SK-N-SH (cell line): ENCODE results near the gene NLK. TPM values are rescaled to one million over a fixed set of nuclear protein-coding genes. Genes with fewer than 3 reads are reported as not detected.

Source experiments
- CTCF ChIA-PET: fragments of 300-600, 350-600 bp; formaldehyde crosslinking; extraction: SDS; loops from one replicate; lab custom pipeline; 2021; lab: Yijun Ruan, JAX
- POLR2A ChIA-PET: fragments of 350-600 bp; sonication (Branson Sonifier 250); formaldehyde crosslinking; extraction: SDS; loops from one replicate; lab custom pipeline; 2020; ENCODE audit warnings: antibody characterized with exemption, inconsistent platforms; lab: Yijun Ruan, JAX
- DNase-seq: peaks from one replicate; pipeline ENCODE4 v3.0.0; 2012
- H2AFZ ChIP-seq: fragments of 200-600 bp; sonication (generic); 2 replicates; pipeline ENCODE4 v1.8.1; 2016; ENCODE audit warnings: antibody characterized with exemption, mild to moderate bottlenecking, low read depth
- H3F3A ChIP-seq: fragments of 200-600 bp; sonication (generic); replicated peaks from 2 replicates; pipeline ENCODE3; 2016; ENCODE audit warnings: antibody characterized with exemption, mild to moderate bottlenecking; ENCODE audit not compliant: insufficient read depth
- H3K27ac ChIP-seq, 2 experiments: fragments of 200-500 bp in 1 of 2; fragments of 200-600 bp in 1 of 2; sonication (Bioruptor generic) in 1 of 2; sonication (generic), shearing (Covaris generic) in 1 of 2; 2 replicates each; pipeline versions ENCODE4 v1.5.1 to v1.6.1; 2014 to 2016; ENCODE audit warnings: low read depth in 2 of 2, inconsistent platforms in 1 of 2, low read length in 1 of 2, mild to moderate bottlenecking in 1 of 2, mixed read lengths in 1 of 2
- H3K27me3 ChIP-seq: fragments of 200-600 bp; sonication (generic), shearing (Covaris generic); 2 replicates; pipeline ENCODE4 v1.6.1; 2016; ENCODE audit warnings: mixed run types; ENCODE audit not compliant: insufficient read depth
- H3K36me3 ChIP-seq, 2 experiments: fragments of 200-500 bp in 1 of 2; fragments of 200-600 bp in 1 of 2; sonication (Bioruptor generic) in 1 of 2; sonication (generic) in 1 of 2; replicated peaks in 1 of 2; 2 replicates each; pipeline versions ENCODE3 to v1.5.1; 2014 to 2016; ENCODE audit warnings: low read length in 1 of 2, mild to moderate bottlenecking in 1 of 2; ENCODE audit not compliant: insufficient read depth in 2 of 2, control insufficient read depth in 1 of 2
- H3K4me1 ChIP-seq, 2 experiments: fragments of 200-500 bp in 1 of 2; fragments of 200-600 bp in 1 of 2; sonication (Bioruptor generic) in 1 of 2; sonication (generic), shearing (Covaris generic) in 1 of 2; 2 replicates each; pipeline versions ENCODE4 v1.5.1 to v1.6.1; 2014 to 2016; ENCODE audit warnings: low read depth in 1 of 2, low read length in 1 of 2, mixed run types in 1 of 2; ENCODE audit not compliant: insufficient read depth in 2 of 2, control insufficient read depth in 1 of 2
- H3K4me2 ChIP-seq: fragments of 200-600 bp; sonication (generic), shearing (Covaris generic); 2 replicates; pipeline ENCODE4 v1.6.1; 2017; ENCODE audit warnings: mixed run types
- H3K4me3 ChIP-seq, 2 experiments: fragments of 200-500 bp in 1 of 2; fragments of 200-600 bp in 1 of 2; sonication (Bioruptor generic) in 1 of 2; sonication (generic), shearing (Covaris generic) in 1 of 2; 2 replicates each; pipeline versions ENCODE4 v1.5.1 to v1.8.1; 2014 to 2016; ENCODE audit warnings: low read depth in 2 of 2, inconsistent platforms in 1 of 2, low read length in 1 of 2, mild to moderate bottlenecking in 1 of 2, mixed read lengths in 1 of 2, moderate library complexity in 1 of 2
- H3K79me2 ChIP-seq: fragments of 200-600 bp; sonication (generic); 2 replicates; pipeline ENCODE4 v1.8.1; 2017; ENCODE audit warnings: mild to moderate bottlenecking; ENCODE audit not compliant: insufficient read depth
- H3K9ac ChIP-seq: fragments of 200-600 bp; sonication (generic); 2 replicates; pipeline ENCODE4 v1.6.1; 2017; ENCODE audit warnings: mixed run types
- H3K9me2 ChIP-seq: fragments of 200-600 bp; sonication (generic); 2 replicates; pipeline ENCODE4 v1.6.1; 2017; ENCODE audit warnings: mixed run types
- H3K9me3 ChIP-seq: fragments of 200-600 bp; sonication (generic); 2 replicates; pipeline ENCODE4 v1.6.1; 2017; ENCODE audit warnings: mixed run types, mild to moderate bottlenecking, moderate library complexity
- H4K20me1 ChIP-seq: fragments of 200-600 bp; sonication (generic); 2 replicates; pipeline ENCODE4 v1.6.1; 2017; ENCODE audit warnings: mild to moderate bottlenecking, mixed run types; ENCODE audit not compliant: insufficient read depth
- CHD2 ChIP-seq: fragments of 150-350 bp; IDR thresholded peaks from 2 replicates; pipeline ENCODE4 v1.6.1; 2018; ENCODE audit warnings: low read length; ENCODE audit not compliant: partially characterized antibody
- EP300 ChIP-seq, 2 experiments: IDR thresholded peaks; 2 replicates each; pipeline versions ENCODE4 v1.4.0 to v1.6.1; 2012; ENCODE audit warnings: borderline replicate concordance in 1 of 2, low read depth in 1 of 2, low read length in 1 of 2
- EZH2phosphoT487 ChIP-seq: fragments of 200-600 bp; sonication (generic); IDR thresholded peaks from 2 replicates; pipeline ENCODE4 v1.6.1; 2017; ENCODE audit warnings: low read depth, mixed run types, mild to moderate bottlenecking, antibody characterized with exemption, moderate library complexity, borderline replicate concordance
- FOSL2 ChIP-seq: IDR thresholded peaks from 2 replicates; pipeline ENCODE4 v1.4.0; 2012; ENCODE audit warnings: low read depth, mild to moderate bottlenecking, moderate library complexity, borderline replicate concordance
- FOXJ3 ChIP-seq: sonication (generic); formaldehyde crosslinking; IDR thresholded peaks from 2 replicates; pipeline ENCODE4 v1.5.1; 2020; ENCODE audit warnings: mild to moderate bottlenecking, missing genetic modification reagents
- GATA2 ChIP-seq: sonication (generic); formaldehyde crosslinking; IDR thresholded peaks from 2 replicates; pipeline ENCODE4 v1.5.0; 2020; ENCODE audit warnings: mild to moderate bottlenecking, missing genetic modification reagents
- NFIC ChIP-seq: IDR thresholded peaks from 2 replicates; pipeline ENCODE4 v1.4.0; 2012; ENCODE audit warnings: borderline replicate concordance
- NRF1 ChIP-seq: IDR thresholded peaks from 2 replicates; pipeline ENCODE4 v1.6.1; 2012; ENCODE audit warnings: low read depth, mild to moderate bottlenecking, low read length
- RAD21 ChIP-seq: IDR thresholded peaks from 2 replicates; pipeline ENCODE4 v1.6.1; 2012; ENCODE audit warnings: mild to moderate bottlenecking, low read length
- RCOR1 ChIP-seq: fragments of 150-350 bp; IDR thresholded peaks from 2 replicates; pipeline ENCODE4 v1.6.1; 2017; ENCODE audit warnings: antibody characterized with exemption, low read length
- RFX5 ChIP-seq: IDR thresholded peaks from 2 replicates; pipeline ENCODE4 v1.6.1; 2012; ENCODE audit warnings: mild to moderate bottlenecking, improper control_type of control experiment, low read length
- RXRA ChIP-seq: IDR thresholded peaks from 2 replicates; pipeline ENCODE4 v1.4.0; 2012; ENCODE audit warnings: low read depth, mild to moderate bottlenecking, borderline replicate concordance
- TAF1 ChIP-seq: IDR thresholded peaks from 2 replicates; pipeline ENCODE4 v1.6.1; 2012; ENCODE audit warnings: low read depth, mild to moderate bottlenecking, low read length, moderate library complexity, borderline replicate concordance
- TCF12 ChIP-seq: IDR thresholded peaks from 2 replicates; pipeline ENCODE4 v1.4.0; 2012
- YY1 ChIP-seq: IDR thresholded peaks from 2 replicates; pipeline ENCODE4 v1.4.0; 2012; ENCODE audit warnings: low read depth, mild to moderate bottlenecking
- ZBTB33 ChIP-seq: IDR thresholded peaks from 2 replicates; pipeline ENCODE4 v1.4.0; 2012; ENCODE audit warnings: low read depth, borderline replicate concordance
- WGBS: methylation state at CpG from one replicate; pipeline ENCODE4 v1.1.6; 2017; ENCODE audit warnings: low lambda C conversion rate; 5-methylcytosine and 5-hydroxymethylcytosine counted together
- polyA plus RNA-seq, 3 experiments: library from polyadenylated mRNA; depleted of rRNA; stranded (reverse); fragments of >200 nt; gene quantifications; 2 replicates each; pipeline ENCODE4 v1.2.3, GENCODE V29; 2012
- TF ChIP-seq, protein P1 (sequence below): IDR thresholded peaks from 2 replicates; pipeline ENCODE4 v1.4.0; 2012; ENCODE audit warnings: low read depth
- TF ChIP-seq, protein P2 (sequence below): IDR thresholded peaks from 2 replicates; pipeline ENCODE4; 2012
- TF ChIP-seq, protein P3 (sequence below): fragments of 150-350 bp; IDR thresholded peaks from 2 replicates; pipeline ENCODE4 v1.6.1; 2017; ENCODE audit warnings: antibody characterized with exemption, low read length, low read depth, borderline replicate concordance
- TF ChIP-seq, protein P4 (sequence below): IDR thresholded peaks from 2 replicates; pipeline ENCODE4 v1.4.0; 2012; ENCODE audit warnings: low read depth, borderline replicate concordance

Gene NLK
- polyA plus RNA-seq, 1 of the 3 experiments (the other 2 are of a cell fraction) = 12.3 TPM

DNA sequence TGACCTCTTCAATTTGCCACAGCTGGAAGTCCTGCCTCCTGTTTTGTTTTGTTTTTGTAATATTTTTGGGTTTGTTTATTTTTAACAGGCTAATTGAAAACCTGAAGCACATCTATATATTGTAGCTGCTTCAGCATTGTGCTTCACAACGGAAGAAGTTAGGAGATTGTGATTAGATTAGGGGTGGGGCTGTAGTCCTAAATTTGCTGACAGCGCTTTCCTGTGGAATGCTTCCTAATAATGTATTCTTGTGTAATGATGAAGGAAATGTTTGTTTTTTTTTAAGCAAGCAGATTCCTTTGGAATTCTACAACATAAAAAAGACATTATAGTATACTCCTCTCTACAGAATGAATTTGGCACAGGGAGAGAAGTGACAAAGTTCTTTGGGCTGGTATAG lies 70.1 kb downstream of the NLK start:
- peaks cover 9% of the 10 kb centered on the region; the same call in 1 of the 2 replicates for H4K20me1 ChIP-seq
- peaks cover 15% of the 10 kb centered on the region for H3F3A ChIP-seq
- peaks cover 96% of the 10 kb centered on the region for H3K79me2 ChIP-seq
- H3K9me3 ChIP-seq = no peaks in the 10 kb centered on the region; the same call in 1 of the 2 replicates
- CTCF ChIA-PET = no interaction called here
- no peak for TF ChIP-seq GATA2 (CRISPR knock-in tag)
- no peak for TF ChIP-seq ZBTB33
- no peak for TF ChIP-seq RAD21
- no peak for TF ChIP-seq FOXJ3 (CRISPR knock-in tag)
- TF ChIP-seq, protein P1, sequence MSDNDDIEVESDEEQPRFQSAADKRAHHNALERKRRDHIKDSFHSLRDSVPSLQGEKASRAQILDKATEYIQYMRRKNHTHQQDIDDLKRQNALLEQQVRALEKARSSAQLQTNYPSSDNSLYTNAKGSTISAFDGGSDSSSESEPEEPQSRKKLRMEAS = no peak
- TF ChIP-seq RFX5 = no peak
- no peak for TF ChIP-seq NRF1
- TF ChIP-seq TCF12 = no peak
- TF ChIP-seq, protein P2, sequence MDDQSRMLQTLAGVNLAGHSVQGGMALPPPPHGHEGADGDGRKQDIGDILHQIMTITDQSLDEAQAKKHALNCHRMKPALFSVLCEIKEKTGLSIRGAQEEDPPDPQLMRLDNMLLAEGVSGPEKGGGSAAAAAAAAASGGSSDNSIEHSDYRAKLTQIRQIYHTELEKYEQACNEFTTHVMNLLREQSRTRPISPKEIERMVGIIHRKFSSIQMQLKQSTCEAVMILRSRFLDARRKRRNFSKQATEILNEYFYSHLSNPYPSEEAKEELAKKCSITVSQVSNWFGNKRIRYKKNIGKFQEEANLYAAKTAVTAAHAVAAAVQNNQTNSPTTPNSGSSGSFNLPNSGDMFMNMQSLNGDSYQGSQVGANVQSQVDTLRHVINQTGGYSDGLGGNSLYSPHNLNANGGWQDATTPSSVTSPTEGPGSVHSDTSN = no peak
- TF ChIP-seq NFIC = no peak
- TF ChIP-seq RCOR1 = no peak
- TF ChIP-seq YY1 = no peak
- no peak for TF ChIP-seq EZH2phosphoT487
- TF ChIP-seq, protein P3, sequence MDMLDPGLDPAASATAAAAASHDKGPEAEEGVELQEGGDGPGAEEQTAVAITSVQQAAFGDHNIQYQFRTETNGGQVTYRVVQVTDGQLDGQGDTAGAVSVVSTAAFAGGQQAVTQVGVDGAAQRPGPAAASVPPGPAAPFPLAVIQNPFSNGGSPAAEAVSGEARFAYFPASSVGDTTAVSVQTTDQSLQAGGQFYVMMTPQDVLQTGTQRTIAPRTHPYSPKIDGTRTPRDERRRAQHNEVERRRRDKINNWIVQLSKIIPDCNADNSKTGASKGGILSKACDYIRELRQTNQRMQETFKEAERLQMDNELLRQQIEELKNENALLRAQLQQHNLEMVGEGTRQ = no peak
- TF ChIP-seq, protein P4, sequence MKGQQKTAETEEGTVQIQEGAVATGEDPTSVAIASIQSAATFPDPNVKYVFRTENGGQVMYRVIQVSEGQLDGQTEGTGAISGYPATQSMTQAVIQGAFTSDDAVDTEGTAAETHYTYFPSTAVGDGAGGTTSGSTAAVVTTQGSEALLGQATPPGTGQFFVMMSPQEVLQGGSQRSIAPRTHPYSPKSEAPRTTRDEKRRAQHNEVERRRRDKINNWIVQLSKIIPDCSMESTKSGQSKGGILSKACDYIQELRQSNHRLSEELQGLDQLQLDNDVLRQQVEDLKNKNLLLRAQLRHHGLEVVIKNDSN = no peak
- TF ChIP-seq TAF1 = no peak
- TF ChIP-seq CHD2 = no peak
- no peak for TF ChIP-seq RXRA
- TF ChIP-seq EP300 (IDR thresholded peaks at IDR 0.05; ENCODE audit: borderline replicate concordance in 1 of 2, low read depth in 1 of 2, low read length in 1 of 2) = no peak
- TF ChIP-seq FOSL2 = no peak
- no peaks in the 10 kb centered on the region for H3K27me3 ChIP-seq
- POLR2A ChIA-PET = interaction anchor here (0.6 kb wide), 1 partner anchor 174 kb away, joined by 3 read pairs; no protein-coding TSS in a partner anchor
- H3K9ac ChIP-seq = no peak overlapping the region
- H3K4me1 ChIP-seq = peaks cover 4 to 21% of the 10 kb centered on the region in 2 experiments; a peak in 3 of 4 replicates
- no peak overlapping the region for H2AFZ ChIP-seq
- no peak overlapping the region for H3K4me3 ChIP-seq
- H3K36me3 ChIP-seq = peaks cover 0 to 8% of the 10 kb centered on the region in 2 experiments
- DNase-seq = no peak
- peak overlapping the region in 1 of 2 experiments; percentile 65; a peak in 2 of 4 replicates for H3K27ac ChIP-seq
- no peaks in the 10 kb centered on the region for H3K9me2 ChIP-seq
- peak overlapping the region; percentile 42; the same call in 1 of the 2 replicates for H3K4me2 ChIP-seq
- 69% methylated on average over 2 of the region's 2 CpGs for WGBS
